Suprapubic skin (tissue), 4 donors: ENCODE measurements around the gene SIK3.

ENCODE experiments used
- CTCF ChIP-seq, 2 donors: fragments of 200-600 bp in 1 of 2; fragments of 450-650 bp in 1 of 2; sonication (generic) in 1 of 2; IDR thresholded peaks; one replicate each; pipeline ENCODE4 v1.5.1; 2016 to 2019; ENCODE audit warnings: antibody characterized with exemption in 2 of 2, mild to moderate bottlenecking in 1 of 2, moderate library complexity in 1 of 2
- POLR2A ChIP-seq, 2 donors: fragments of 450-650 bp; IDR thresholded peaks; one replicate each; pipeline ENCODE4 v1.6.1; 2017; ENCODE audit warnings: antibody characterized with exemption in 2 of 2, mild to moderate bottlenecking in 2 of 2, moderate library complexity in 2 of 2
- POLR2AphosphoS5 ChIP-seq, 3 donors: sonication (generic); formaldehyde crosslinking; IDR thresholded peaks; one replicate each; pipeline ENCODE4 v1.6.1; 2017; ENCODE audit warnings: antibody characterized with exemption in 3 of 3

GRCh38 chr11:116948391-116948790 lies 149.8 kb downstream of the SIK3 start:
- TF ChIP-seq CTCF (IDR thresholded peaks at IDR 0.05) (no peak), POLR2AphosphoS5 (IDR thresholded peaks at IDR 0.05) (no peak), POLR2A (IDR thresholded peaks at IDR 0.05) (no peak)
